GM12891 (cell line): ENCODE data around the gene MYL6.

Source experiments
- POLR2A ChIP-seq: IDR thresholded peaks from 2 replicates; pipeline ENCODE4 v1.6.1; 2011; ENCODE audit warnings: low read depth, low read length, control low read depth
- POLR2AphosphoS5 ChIP-seq: IDR thresholded peaks from 2 replicates; pipeline ENCODE4 v1.6.1; 2011; ENCODE audit warnings: low read depth, low read length, control low read depth
- POU2F2 ChIP-seq: IDR thresholded peaks from 2 replicates; pipeline ENCODE4 v1.6.1; 2011; ENCODE audit warnings: low read depth, mild to moderate bottlenecking, control low read depth, low read length, moderate library complexity
- SPI1 ChIP-seq: IDR thresholded peaks from 2 replicates; pipeline ENCODE4 v1.6.1; 2011; ENCODE audit warnings: low read depth, low read length, control low read depth
- TAF1 ChIP-seq: IDR thresholded peaks from 2 replicates; pipeline ENCODE4 v1.6.1; 2011; ENCODE audit warnings: low read depth, low read length, control low read depth

- TF ChIP-seq POLR2A: no peak
- no peak for TF ChIP-seq POLR2AphosphoS5
- TF ChIP-seq TAF1: no peak
- no peak for TF ChIP-seq POU2F2
- TF ChIP-seq SPI1: no peak
These were observed 34.4 kb downstream of the MYL6 start for GRCh38 chr12:56192582-56192981.
